ENCODE measurements around the gene CHADL. TPM values are rescaled to one million over a fixed set of nuclear protein-coding genes. Genes with fewer than 3 reads are reported as not detected.

Gene CHADL
- total and polyA plus RNA-seq, 10 of the 15 experiments (the other 5 are each of a cell fraction or from before 2014, with no cell fraction given) = 0.24 TPM; not detected in 9

GRCh38 chr22:41286639-41287091 is 45.9 kb upstream of the CHADL start (continued):
- TF ChIP-seq BCLAF1 (IDR thresholded peaks at IDR 0.05) (no peak), EED (IDR thresholded peaks at IDR 0.05; ENCODE audit: low read depth) (no peak), NFIC (IDR thresholded peaks at IDR 0.05; ENCODE audit: low read depth, low read length) (0 out of 2 replicates have a peak, but pooled peaks have one; percentile 21), SKIL (IDR thresholded peaks at IDR 0.05; ENCODE audit: low read depth, poor library complexity, severe bottlenecking) (peak; percentile 43), MYB (IDR thresholded peaks at IDR 0.05; ENCODE audit: borderline replicate concordance, low read depth, low read length) (no peak), NFYB (IDR thresholded peaks at IDR 0.05; ENCODE audit: insufficient read depth, low read depth, low read length) (no peak), POU2F2 (IDR thresholded peaks at IDR 0.05; ENCODE audit: borderline replicate concordance, low read depth, low read length) (no peak), ZNF274 (IDR thresholded peaks at IDR 0.05; ENCODE audit: insufficient read depth, insufficient read length) (no peak), PAX8 (IDR thresholded peaks at IDR 0.05) (no peak; the same call in 1 of the 2 replicates), ZSCAN29 (IDR thresholded peaks at IDR 0.05) (no peak), PRDM15 (CRISPR knock-in tag; IDR thresholded peaks at IDR 0.05) (no peak), SIN3A (IDR thresholded peaks at IDR 0.05; ENCODE audit: low read depth, low read length) (no peak), CBFB (IDR thresholded peaks at IDR 0.05; ENCODE audit: low read depth) (no peak), TBL1XR1 (IDR thresholded peaks at IDR 0.05; ENCODE audit: low read depth, low read length) (no peak), RAD51 (IDR thresholded peaks at IDR 0.05) (no peak), FOXK2 (IDR thresholded peaks at IDR 0.05) (0 out of 2 replicates have a peak, but pooled peaks have one; percentile 32), GABPA (IDR thresholded peaks at IDR 0.05; ENCODE audit: low read depth) (no peak; the same call in 1 of the 2 replicates), IRF3 (IDR thresholded peaks at IDR 0.05) (no peak), MXI1 (IDR thresholded peaks at IDR 0.05; ENCODE audit: low read depth, low read length) (no peak), SUPT20H (IDR thresholded peaks at IDR 0.05; ENCODE audit: borderline replicate concordance, control insufficient read depth, low read depth, low read length) (no peak)
